SK-N-SH (cell line): ENCODE data around the gene APBB2. TPM values are rescaled to one million over a fixed set of nuclear protein-coding genes. Genes with fewer than 3 reads are reported as not detected.

Experiments
- CTCF ChIA-PET: fragments of 300-600, 350-600 bp; formaldehyde crosslinking; extraction: SDS; loops from one replicate; lab custom pipeline; 2021; lab: Yijun Ruan, JAX
- POLR2A ChIA-PET: fragments of 350-600 bp; sonication (Branson Sonifier 250); formaldehyde crosslinking; extraction: SDS; loops from one replicate; lab custom pipeline; 2020; ENCODE audit warnings: antibody characterized with exemption, inconsistent platforms; lab: Yijun Ruan, JAX
- DNase-seq: peaks from one replicate; pipeline ENCODE4 v3.0.0; 2012
- H2AFZ ChIP-seq: fragments of 200-600 bp; sonication (generic); 2 replicates; pipeline ENCODE4 v1.8.1; 2016; ENCODE audit warnings: antibody characterized with exemption, mild to moderate bottlenecking, low read depth
- H3F3A ChIP-seq: fragments of 200-600 bp; sonication (generic); replicated peaks from 2 replicates; pipeline ENCODE3; 2016; ENCODE audit warnings: antibody characterized with exemption, mild to moderate bottlenecking; ENCODE audit not compliant: insufficient read depth
- H3K27ac ChIP-seq, 2 experiments: fragments of 200-500 bp in 1 of 2; fragments of 200-600 bp in 1 of 2; sonication (Bioruptor generic) in 1 of 2; sonication (generic), shearing (Covaris generic) in 1 of 2; 2 replicates each; pipeline versions ENCODE4 v1.5.1 to v1.6.1; 2014 to 2016; ENCODE audit warnings: low read depth in 2 of 2, inconsistent platforms in 1 of 2, low read length in 1 of 2, mild to moderate bottlenecking in 1 of 2, mixed read lengths in 1 of 2
- H3K27me3 ChIP-seq: fragments of 200-600 bp; sonication (generic), shearing (Covaris generic); 2 replicates; pipeline ENCODE4 v1.6.1; 2016; ENCODE audit warnings: mixed run types; ENCODE audit not compliant: insufficient read depth
- H3K36me3 ChIP-seq, 2 experiments: fragments of 200-500 bp in 1 of 2; fragments of 200-600 bp in 1 of 2; sonication (Bioruptor generic) in 1 of 2; sonication (generic) in 1 of 2; replicated peaks in 1 of 2; 2 replicates each; pipeline versions ENCODE3 to v1.5.1; 2014 to 2016; ENCODE audit warnings: low read length in 1 of 2, mild to moderate bottlenecking in 1 of 2; ENCODE audit not compliant: insufficient read depth in 2 of 2, control insufficient read depth in 1 of 2
- H3K4me1 ChIP-seq, 2 experiments: fragments of 200-500 bp in 1 of 2; fragments of 200-600 bp in 1 of 2; sonication (Bioruptor generic) in 1 of 2; sonication (generic), shearing (Covaris generic) in 1 of 2; 2 replicates each; pipeline versions ENCODE4 v1.5.1 to v1.6.1; 2014 to 2016; ENCODE audit warnings: low read depth in 1 of 2, low read length in 1 of 2, mixed run types in 1 of 2; ENCODE audit not compliant: insufficient read depth in 2 of 2, control insufficient read depth in 1 of 2
- H3K4me2 ChIP-seq: fragments of 200-600 bp; sonication (generic), shearing (Covaris generic); 2 replicates; pipeline ENCODE4 v1.6.1; 2017; ENCODE audit warnings: mixed run types
- H3K4me3 ChIP-seq, 2 experiments: fragments of 200-500 bp in 1 of 2; fragments of 200-600 bp in 1 of 2; sonication (Bioruptor generic) in 1 of 2; sonication (generic), shearing (Covaris generic) in 1 of 2; 2 replicates each; pipeline versions ENCODE4 v1.5.1 to v1.8.1; 2014 to 2016; ENCODE audit warnings: low read depth in 2 of 2, inconsistent platforms in 1 of 2, low read length in 1 of 2, mild to moderate bottlenecking in 1 of 2, mixed read lengths in 1 of 2, moderate library complexity in 1 of 2
- H3K79me2 ChIP-seq: fragments of 200-600 bp; sonication (generic); 2 replicates; pipeline ENCODE4 v1.8.1; 2017; ENCODE audit warnings: mild to moderate bottlenecking; ENCODE audit not compliant: insufficient read depth
- H3K9ac ChIP-seq: fragments of 200-600 bp; sonication (generic); 2 replicates; pipeline ENCODE4 v1.6.1; 2017; ENCODE audit warnings: mixed run types
- H3K9me2 ChIP-seq: fragments of 200-600 bp; sonication (generic); 2 replicates; pipeline ENCODE4 v1.6.1; 2017; ENCODE audit warnings: mixed run types
- H3K9me3 ChIP-seq: fragments of 200-600 bp; sonication (generic); 2 replicates; pipeline ENCODE4 v1.6.1; 2017; ENCODE audit warnings: mixed run types, mild to moderate bottlenecking, moderate library complexity
- H4K20me1 ChIP-seq: fragments of 200-600 bp; sonication (generic); 2 replicates; pipeline ENCODE4 v1.6.1; 2017; ENCODE audit warnings: mild to moderate bottlenecking, mixed run types; ENCODE audit not compliant: insufficient read depth
- CTCF ChIP-seq: fragments of 200-600 bp; sonication (generic); IDR thresholded peaks from 2 replicates; pipeline ENCODE4 v1.6.1; 2017; ENCODE audit warnings: antibody characterized with exemption, mild to moderate bottlenecking, moderate library complexity
- EP300 ChIP-seq, 2 experiments: IDR thresholded peaks; 2 replicates each; pipeline versions ENCODE4 v1.4.0 to v1.6.1; 2012; ENCODE audit warnings: borderline replicate concordance in 1 of 2, low read depth in 1 of 2, low read length in 1 of 2
- EZH2phosphoT487 ChIP-seq: fragments of 200-600 bp; sonication (generic); IDR thresholded peaks from 2 replicates; pipeline ENCODE4 v1.6.1; 2017; ENCODE audit warnings: low read depth, mixed run types, mild to moderate bottlenecking, antibody characterized with exemption, moderate library complexity, borderline replicate concordance
- FOXJ3 ChIP-seq: sonication (generic); formaldehyde crosslinking; IDR thresholded peaks from 2 replicates; pipeline ENCODE4 v1.5.1; 2020; ENCODE audit warnings: mild to moderate bottlenecking, missing genetic modification reagents
- FOXM1 ChIP-seq: IDR thresholded peaks from 2 replicates; pipeline ENCODE4 v1.4.0; 2012; ENCODE audit warnings: low read depth, mild to moderate bottlenecking
- GABPA ChIP-seq: IDR thresholded peaks from 2 replicates; pipeline ENCODE4 v1.4.0; 2012; ENCODE audit warnings: low read depth, mild to moderate bottlenecking
- MXI1 ChIP-seq: IDR thresholded peaks from 2 replicates; pipeline ENCODE4 v1.6.1; 2012; ENCODE audit warnings: mild to moderate bottlenecking, low read depth, low read length, improper control_type of control experiment
- RAD21 ChIP-seq: IDR thresholded peaks from 2 replicates; pipeline ENCODE4 v1.6.1; 2012; ENCODE audit warnings: mild to moderate bottlenecking, low read length
- REST ChIP-seq: IDR thresholded peaks from 2 replicates; pipeline ENCODE4 v1.6.1; 2012; ENCODE audit warnings: mild to moderate bottlenecking, low read depth, low read length, moderate library complexity
- RXRA ChIP-seq: IDR thresholded peaks from 2 replicates; pipeline ENCODE4 v1.4.0; 2012; ENCODE audit warnings: low read depth, mild to moderate bottlenecking, borderline replicate concordance
- TAF1 ChIP-seq: IDR thresholded peaks from 2 replicates; pipeline ENCODE4 v1.6.1; 2012; ENCODE audit warnings: low read depth, mild to moderate bottlenecking, low read length, moderate library complexity, borderline replicate concordance
- TCF12 ChIP-seq: IDR thresholded peaks from 2 replicates; pipeline ENCODE4 v1.4.0; 2012
- TEAD4 ChIP-seq: IDR thresholded peaks from 2 replicates; pipeline ENCODE4 v1.4.0; 2012; ENCODE audit warnings: mild to moderate bottlenecking, borderline replicate concordance; ENCODE audit not compliant: insufficient read depth
- USF1 ChIP-seq: IDR thresholded peaks from 2 replicates; pipeline ENCODE4 v1.4.0; 2012; ENCODE audit warnings: low read depth, borderline replicate concordance
- YY1 ChIP-seq: IDR thresholded peaks from 2 replicates; pipeline ENCODE4 v1.4.0; 2012; ENCODE audit warnings: low read depth, mild to moderate bottlenecking
- ZBTB33 ChIP-seq: IDR thresholded peaks from 2 replicates; pipeline ENCODE4 v1.4.0; 2012; ENCODE audit warnings: low read depth, borderline replicate concordance
- WGBS: methylation state at CpG from one replicate; pipeline ENCODE4 v1.1.6; 2017; ENCODE audit warnings: low lambda C conversion rate; 5-methylcytosine and 5-hydroxymethylcytosine counted together
- polyA plus RNA-seq, 3 experiments: library from polyadenylated mRNA; depleted of rRNA; stranded (reverse); fragments of >200 nt; gene quantifications; 2 replicates each; pipeline ENCODE4 v1.2.3, GENCODE V29; 2012
- TF ChIP-seq, protein P1 (sequence below): fragments of 150-350 bp; IDR thresholded peaks from 2 replicates; pipeline ENCODE4 v1.6.1; 2017; ENCODE audit warnings: antibody characterized with exemption, low read length, low read depth, borderline replicate concordance
- TF ChIP-seq, protein P2 (sequence below): fragments of 150-350 bp; IDR thresholded peaks from 2 replicates; pipeline ENCODE4 v1.6.1; 2016; ENCODE audit warnings: mild to moderate bottlenecking, low read depth, low read length

APBB2 gene
- polyA plus RNA-seq, 1 of the 3 experiments (the other 2 are of a cell fraction), result 49.8 TPM

DNA sequence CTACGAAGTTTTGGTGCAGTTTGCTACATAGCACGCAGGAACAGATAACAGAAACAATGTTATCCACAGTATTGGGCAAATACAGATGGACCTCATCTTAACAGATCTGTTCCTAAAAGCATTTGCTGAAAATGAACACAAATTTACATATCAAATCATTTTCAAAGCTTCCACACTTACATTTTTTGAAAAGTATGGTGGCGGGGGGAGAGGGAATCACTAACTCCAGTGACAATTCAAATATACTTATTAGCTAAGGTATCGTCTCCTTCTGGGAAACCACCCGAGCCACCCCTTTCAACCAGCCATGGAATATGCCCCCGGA is 289.6 kb downstream of the APBB2 start:
- Histone ChIP-seq H3K4me2 (no peak overlapping the region), H3K9me3 (no peaks in the 10 kb centered on the region), H3F3A (peaks cover 5% of the 10 kb centered on the region), H3K27me3 (no peaks in the 10 kb centered on the region), H3K4me3 (peak overlapping the region in 1 of 2 experiments; percentile 10; a peak in 1 of 4 replicates), H2AFZ (no peak overlapping the region), H3K36me3 (peaks cover 13 to 17% of the 10 kb centered on the region in 2 experiments), H3K9ac (no peak overlapping the region), H4K20me1 (no peaks in the 10 kb centered on the region), H3K27ac (no peak overlapping the region), H3K79me2 (no peaks in the 10 kb centered on the region), H3K4me1 (no peaks in the 10 kb centered on the region; a peak in 1 of 4 replicates), H3K9me2 (no peaks in the 10 kb centered on the region)
- no peak for DNase-seq
- ChIA-PET CTCF (interaction anchor here (0.6 to 16.0 kb wide), 43 partner anchors 14 to 945 kb away, joined by 3 to 196 read pairs (median 5); partner anchors contain the start of genes APBB2 and UCHL1), POLR2A (interaction anchor here (0.7 kb wide), 1 partner anchor 332 kb away, joined by 3 read pairs; the partner anchor contains the start of gene UCHL1)
- 71% methylated on average over 6 of the region's 6 CpGs for WGBS
- TF ChIP-seq REST (no peak), TCF12 (no peak), CTCF (no peak), YY1 (no peak), ZBTB33 (no peak), USF1 (no peak), EZH2phosphoT487 (no peak), FOXM1 (no peak), GABPA (no peak), RXRA (no peak), TEAD4 (no peak), MXI1 (no peak), FOXJ3 (CRISPR knock-in tag) (no peak), TAF1 (no peak), EP300 (IDR thresholded peaks at IDR 0.05; ENCODE audit: borderline replicate concordance in 1 of 2, low read depth in 1 of 2, low read length in 1 of 2) (no peak), RAD21 (no peak)
- TF ChIP-seq, protein P1, sequence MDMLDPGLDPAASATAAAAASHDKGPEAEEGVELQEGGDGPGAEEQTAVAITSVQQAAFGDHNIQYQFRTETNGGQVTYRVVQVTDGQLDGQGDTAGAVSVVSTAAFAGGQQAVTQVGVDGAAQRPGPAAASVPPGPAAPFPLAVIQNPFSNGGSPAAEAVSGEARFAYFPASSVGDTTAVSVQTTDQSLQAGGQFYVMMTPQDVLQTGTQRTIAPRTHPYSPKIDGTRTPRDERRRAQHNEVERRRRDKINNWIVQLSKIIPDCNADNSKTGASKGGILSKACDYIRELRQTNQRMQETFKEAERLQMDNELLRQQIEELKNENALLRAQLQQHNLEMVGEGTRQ, result no peak
- TF ChIP-seq, protein P2, sequence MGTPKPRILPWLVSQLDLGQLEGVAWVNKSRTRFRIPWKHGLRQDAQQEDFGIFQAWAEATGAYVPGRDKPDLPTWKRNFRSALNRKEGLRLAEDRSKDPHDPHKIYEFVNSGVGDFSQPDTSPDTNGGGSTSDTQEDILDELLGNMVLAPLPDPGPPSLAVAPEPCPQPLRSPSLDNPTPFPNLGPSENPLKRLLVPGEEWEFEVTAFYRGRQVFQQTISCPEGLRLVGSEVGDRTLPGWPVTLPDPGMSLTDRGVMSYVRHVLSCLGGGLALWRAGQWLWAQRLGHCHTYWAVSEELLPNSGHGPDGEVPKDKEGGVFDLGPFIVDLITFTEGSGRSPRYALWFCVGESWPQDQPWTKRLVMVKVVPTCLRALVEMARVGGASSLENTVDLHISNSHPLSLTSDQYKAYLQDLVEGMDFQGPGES, result no peak
